ENCODE measurements around the gene SETMAR. TPM values are rescaled to one million over a fixed set of nuclear protein-coding genes. Genes with fewer than 3 reads are reported as not detected.
A peak's percentile ranks its signal among the peaks of the same experiment; 100 is the strongest.

Gene SETMAR
- total and polyA plus RNA-seq, 3 donors from 2014 or later: 19.3 to 36.9 (median 31.0) TPM

DNA sequence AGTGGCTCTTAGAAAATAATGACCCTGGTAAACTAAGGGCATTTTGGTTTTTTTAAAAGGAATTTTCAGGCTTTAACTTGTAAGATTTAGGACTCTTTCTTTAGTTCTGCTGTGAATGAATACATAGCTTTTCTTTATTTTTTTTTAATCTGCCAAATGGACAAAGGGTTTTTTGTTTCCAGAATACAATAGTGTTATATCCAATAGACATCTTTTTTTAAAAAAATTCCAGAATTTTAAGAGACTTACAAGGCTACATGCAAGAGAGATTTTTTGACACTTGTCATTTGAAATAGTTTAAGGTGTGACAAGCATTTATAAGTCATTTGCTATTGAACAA, 38.1 kb downstream of the SETMAR start:
- H3K27me3 ChIP-seq: no peaks in the 10 kb centered on the region
- no peak overlapping the region for H3K4me3 ChIP-seq
- intact Hi-C loops (cut with DNase I; ENCODE audit: low total_unique reads): no loop called here
- no peak for DNase-seq
- TF ChIP-seq, protein P1, sequence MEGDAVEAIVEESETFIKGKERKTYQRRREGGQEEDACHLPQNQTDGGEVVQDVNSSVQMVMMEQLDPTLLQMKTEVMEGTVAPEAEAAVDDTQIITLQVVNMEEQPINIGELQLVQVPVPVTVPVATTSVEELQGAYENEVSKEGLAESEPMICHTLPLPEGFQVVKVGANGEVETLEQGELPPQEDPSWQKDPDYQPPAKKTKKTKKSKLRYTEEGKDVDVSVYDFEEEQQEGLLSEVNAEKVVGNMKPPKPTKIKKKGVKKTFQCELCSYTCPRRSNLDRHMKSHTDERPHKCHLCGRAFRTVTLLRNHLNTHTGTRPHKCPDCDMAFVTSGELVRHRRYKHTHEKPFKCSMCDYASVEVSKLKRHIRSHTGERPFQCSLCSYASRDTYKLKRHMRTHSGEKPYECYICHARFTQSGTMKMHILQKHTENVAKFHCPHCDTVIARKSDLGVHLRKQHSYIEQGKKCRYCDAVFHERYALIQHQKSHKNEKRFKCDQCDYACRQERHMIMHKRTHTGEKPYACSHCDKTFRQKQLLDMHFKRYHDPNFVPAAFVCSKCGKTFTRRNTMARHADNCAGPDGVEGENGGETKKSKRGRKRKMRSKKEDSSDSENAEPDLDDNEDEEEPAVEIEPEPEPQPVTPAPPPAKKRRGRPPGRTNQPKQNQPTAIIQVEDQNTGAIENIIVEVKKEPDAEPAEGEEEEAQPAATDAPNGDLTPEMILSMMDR (IDR thresholded peaks at IDR 0.05): no peak
- TF ChIP-seq POLR2A (IDR thresholded peaks at IDR 0.05): no peak
- H3K36me3 ChIP-seq (ENCODE audit: low read depth, missing control alignments): no peaks in the 10 kb centered on the region
- peak overlapping the region; percentile 69 to 74 for H3K27ac ChIP-seq
- peaks cover 46% of the 10 kb centered on the region for H3K4me1 ChIP-seq
- H3K9me3 ChIP-seq: no peaks in the 10 kb centered on the region

DNA sequence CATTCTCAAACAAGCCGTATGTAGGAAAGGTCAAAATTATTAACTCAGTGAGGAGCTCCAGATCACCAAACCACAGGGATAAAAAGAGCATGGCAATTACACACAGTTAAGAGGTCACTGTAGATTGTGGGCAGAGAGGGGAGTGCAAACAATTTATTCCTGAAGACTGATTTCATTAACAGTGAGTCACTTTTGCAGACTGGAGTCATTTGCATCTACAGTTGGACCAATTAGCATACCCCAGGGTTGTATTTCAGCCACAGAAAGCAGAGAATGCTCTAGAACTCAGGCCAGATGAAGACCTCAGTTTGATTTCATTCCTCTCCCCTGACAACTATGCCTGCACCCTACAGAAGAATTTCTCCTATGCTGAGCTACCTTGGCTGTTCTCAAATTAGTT, 40.1 kb downstream of the SETMAR start:
- intact Hi-C loops (cut with DNase I; ENCODE audit: low total_unique reads): no loop called here
- no peaks in the 10 kb centered on the region for H3K36me3 ChIP-seq (ENCODE audit: low read depth, missing control alignments)
- TF ChIP-seq POLR2A (IDR thresholded peaks at IDR 0.05): no peak
- TF ChIP-seq, protein P1 (IDR thresholded peaks at IDR 0.05): no peak
- WGBS, 2 donors: 64 to 79% methylated on average over 1 of the region's 1 CpG
- H3K9me3 ChIP-seq: no peaks in the 10 kb centered on the region
- H3K27ac ChIP-seq: no peak overlapping the region
- DNase-seq: no peak
- H3K4me1 ChIP-seq: peaks cover 32% of the 10 kb centered on the region
- no peak overlapping the region for H3K4me3 ChIP-seq
- no peaks in the 10 kb centered on the region for H3K27me3 ChIP-seq

DNA sequence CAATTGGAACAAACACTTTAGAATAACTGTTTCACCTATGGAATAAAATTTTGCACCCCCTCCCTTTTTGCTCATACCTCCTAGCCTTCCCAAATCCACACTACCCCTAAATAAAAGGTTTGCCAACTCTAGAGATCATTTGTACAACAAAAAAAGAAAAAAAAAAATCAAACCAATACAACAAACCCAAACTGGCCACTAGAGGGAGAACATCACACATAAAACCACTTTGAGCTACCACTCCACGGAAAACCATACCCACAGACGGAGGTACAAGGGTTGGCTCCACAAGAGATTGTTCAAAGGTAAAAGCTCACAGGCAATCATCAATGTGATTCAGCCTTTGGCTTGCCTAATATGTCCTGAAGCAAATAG, 47.6 kb downstream of the SETMAR start:
- Histone ChIP-seq H3K9me3 (no peaks in the 10 kb centered on the region), H3K27me3 (no peaks in the 10 kb centered on the region), H3K27ac (peak overlapping the region; percentile 2 to 75), H3K4me3 (peak overlapping the region; percentile 4 to 37), H3K4me1 (no peaks in the 10 kb centered on the region), H3K36me3 (ENCODE audit: low read depth, missing control alignments) (no peaks in the 10 kb centered on the region)
- 14 to 19% methylated on average over 2 of the region's 2 CpGs for WGBS, 2 donors
- TF ChIP-seq, protein P1 (IDR thresholded peaks at IDR 0.05): peak; percentile 78 to 88 (median 78)
- no peak for TF ChIP-seq POLR2A (IDR thresholded peaks at IDR 0.05)
- DNase-seq: peak; percentile 77
- intact Hi-C loops (cut with DNase I; ENCODE audit: low total_unique reads): loop anchor here (10.0 kb wide), 1 partner anchor 284 kb away; no protein-coding TSS in a partner anchor

DNA sequence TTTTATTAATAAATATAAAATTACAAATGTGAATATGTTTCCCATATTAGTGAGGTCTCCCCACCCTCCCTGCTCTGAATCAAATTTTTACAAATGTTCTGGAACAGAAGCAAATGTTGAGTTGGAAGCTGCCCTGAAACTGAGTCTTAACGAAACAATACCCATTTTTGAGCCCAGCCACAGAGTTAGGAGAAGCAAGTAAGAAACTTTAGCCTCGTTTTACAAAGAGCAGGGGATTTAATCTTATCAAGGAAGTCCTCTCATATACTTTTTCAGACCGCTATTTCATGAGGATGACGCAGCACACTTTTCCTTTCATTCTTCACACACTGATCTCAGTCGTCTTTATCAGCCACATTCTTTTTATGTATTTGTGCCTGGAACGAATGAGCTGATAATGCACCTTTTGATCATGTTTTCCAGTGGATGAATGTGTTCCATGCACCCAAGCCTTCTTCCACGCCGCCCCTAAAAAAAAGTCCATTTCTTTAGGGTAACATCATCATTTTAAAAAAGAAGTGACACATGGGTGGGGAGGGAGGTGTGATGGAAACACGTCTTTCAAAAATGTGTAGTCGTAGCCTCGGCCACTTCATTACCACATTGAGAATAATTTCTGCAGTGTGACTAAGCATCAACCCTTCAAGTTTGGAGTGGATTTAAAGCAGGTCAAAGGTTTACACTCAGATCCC, 48.1 kb downstream of the SETMAR start:
- intact Hi-C loops (cut with DNase I; ENCODE audit: low total_unique reads): loop anchor here (10.0 kb wide), 1 partner anchor 283 kb away; no protein-coding TSS in a partner anchor
- no peaks in the 10 kb centered on the region for H3K27me3 ChIP-seq
- H3K4me1 ChIP-seq: no peaks in the 10 kb centered on the region
- no peaks in the 10 kb centered on the region for H3K36me3 ChIP-seq (ENCODE audit: low read depth, missing control alignments)
- 36 to 42% methylated on average over 11 of the region's 11 CpGs for WGBS, 2 donors
- H3K27ac ChIP-seq: peak overlapping the region; percentile 2 to 75
- no peak for DNase-seq
- no peak for TF ChIP-seq POLR2A (IDR thresholded peaks at IDR 0.05)
- TF ChIP-seq, protein P1 (IDR thresholded peaks at IDR 0.05): no peak
- no peaks in the 10 kb centered on the region for H3K9me3 ChIP-seq
- H3K4me3 ChIP-seq: peak overlapping the region; percentile 4 to 37

DNA sequence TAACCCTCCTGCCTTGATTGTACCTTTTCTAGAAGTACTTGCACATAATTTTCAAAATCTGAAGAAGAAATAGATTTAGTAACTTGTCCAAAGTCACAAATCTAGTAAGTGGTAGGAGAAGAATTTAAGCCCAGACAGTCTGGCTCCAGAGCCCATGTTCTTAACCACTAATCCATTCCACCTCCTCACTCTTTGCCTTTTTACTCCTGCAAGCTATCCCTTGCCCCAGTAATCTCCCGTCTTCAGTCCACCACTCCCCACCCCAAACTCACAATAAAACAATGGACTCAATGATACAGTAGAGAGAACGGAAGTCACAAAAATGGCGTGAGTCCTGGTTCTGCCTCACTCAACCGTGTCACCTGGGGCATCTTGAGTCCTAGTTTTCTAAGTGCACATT, 48.7 kb downstream of the SETMAR start:
- no peaks in the 10 kb centered on the region for H3K36me3 ChIP-seq (ENCODE audit: low read depth, missing control alignments)
- no peaks in the 10 kb centered on the region for H3K27me3 ChIP-seq
- TF ChIP-seq, protein P1 (IDR thresholded peaks at IDR 0.05): no peak
- no peak for TF ChIP-seq POLR2A (IDR thresholded peaks at IDR 0.05)
- WGBS, 2 donors: 90 to 91% methylated on average over 4 of the region's 4 CpGs
- intact Hi-C loops (cut with DNase I; ENCODE audit: low total_unique reads): loop anchor here (10.0 kb wide), 1 partner anchor 283 kb away; no protein-coding TSS in a partner anchor
- no peaks in the 10 kb centered on the region for H3K9me3 ChIP-seq
- peak overlapping the region in 1 of 2 donors; percentile 75 for H3K27ac ChIP-seq
- no peaks in the 10 kb centered on the region for H3K4me1 ChIP-seq
- DNase-seq: no peak
- H3K4me3 ChIP-seq: no peak overlapping the region
